Lung (tissue), 12 donors: ENCODE measurements around the gene PARD6B. TPM values are rescaled to one million over a fixed set of nuclear protein-coding genes. Genes with fewer than 3 reads are reported as not detected.

ENCODE experiments used
- ATAC-seq: fragments of 200-7000 bp; cut with Tn5 transposase; one replicate; pipeline ENCODE4 v1.9.1; 2020; ENCODE audit warnings: moderate number of reproducible peaks; ENCODE audit not compliant: insufficient read depth, low FRiP score
- DNase-seq, 3 donors: peaks; one replicate each; pipeline ENCODE4 v3.0.0-alpha.2; 2013 to 2017
- H3K27ac ChIP-seq, 2 donors: one replicate each; pipeline ENCODE4 v1.5.1; 2013; ENCODE audit warnings: mild to moderate bottlenecking in 2 of 2, moderate library complexity in 2 of 2, control low read depth in 1 of 2, inconsistent platforms in 1 of 2, low read depth in 1 of 2, low read length in 1 of 2
- H3K27me3 ChIP-seq, 3 donors: one replicate each; pipeline ENCODE4 v1.5.1; 2013; ENCODE audit warnings: low read length in 2 of 3; ENCODE audit not compliant: control insufficient read depth in 3 of 3, insufficient read depth in 3 of 3
- H3K36me3 ChIP-seq, 4 donors: one replicate each; pipeline ENCODE4 v1.5.1; 2013; ENCODE audit warnings: low read length in 4 of 4, mild to moderate bottlenecking in 1 of 4, moderate library complexity in 1 of 4; ENCODE audit not compliant: control insufficient read depth in 4 of 4, insufficient read depth in 4 of 4
- H3K4me1 ChIP-seq, 5 donors: one replicate each; pipeline ENCODE4 v1.5.1; 2013; ENCODE audit warnings: low read length in 5 of 5, mild to moderate bottlenecking in 2 of 5, moderate library complexity in 1 of 5; ENCODE audit not compliant: control insufficient read depth in 5 of 5, insufficient read depth in 5 of 5
- H3K4me3 ChIP-seq: one replicate; pipeline ENCODE4 v1.5.1; 2013; ENCODE audit warnings: mild to moderate bottlenecking, control low read depth, moderate library complexity
- H3K9ac ChIP-seq, 2 donors: one replicate each; pipeline ENCODE4 v1.5.1; 2013; ENCODE audit warnings: low read length in 2 of 2, control low read depth in 1 of 2; ENCODE audit not compliant: insufficient read depth in 1 of 2
- H3K9me3 ChIP-seq, 4 donors: one replicate each; pipeline ENCODE4 v1.5.1; 2013; ENCODE audit warnings: low read length in 3 of 4, mild to moderate bottlenecking in 1 of 4, moderate library complexity in 1 of 4; ENCODE audit not compliant: control insufficient read depth in 4 of 4, insufficient read depth in 3 of 4
- WGBS, 2 donors: extraction: QIAGEN DNeasy Blood & Tissue Kit; methylation state at CpG; one replicate each; pipeline ENCODE4 v1.1.7; 2013; 5-methylcytosine and 5-hydroxymethylcytosine counted together
- polyA plus RNA-seq, 2 donors: library from polyadenylated mRNA; stranded (reverse); fragments of 200-250 nt; gene quantifications; one replicate each; pipeline ENCODE4 v1.2.1, GENCODE V29; 2013
- total RNA-seq, 2 donors: library from RNA; depleted of rRNA in 1 of 2; stranded (reverse); fragments of >200 nt in 1 of 2; gene quantifications; one replicate each; pipeline ENCODE4 v1.2.1, GENCODE V29; 2014 to 2021
- TF ChIP-seq, protein P1 (sequence below): IDR thresholded peaks from 2 replicates; pipeline ENCODE4 v1.5.1; 2012; ENCODE audit warnings: mild to moderate bottlenecking; ENCODE audit errors: control extremely low read depth, extremely low read depth
- donor health status: control.
- donor health status: control.
- donor health status: Bipolar disorder and iron deficiency.
- donor health status: healthy.
- donor health status: DM: yes; HTN: yes; CAD: no.

PARD6B gene
- total and polyA plus RNA-seq, 4 donors = 2.0 to 41.8 (median 25.8) TPM

DNA sequence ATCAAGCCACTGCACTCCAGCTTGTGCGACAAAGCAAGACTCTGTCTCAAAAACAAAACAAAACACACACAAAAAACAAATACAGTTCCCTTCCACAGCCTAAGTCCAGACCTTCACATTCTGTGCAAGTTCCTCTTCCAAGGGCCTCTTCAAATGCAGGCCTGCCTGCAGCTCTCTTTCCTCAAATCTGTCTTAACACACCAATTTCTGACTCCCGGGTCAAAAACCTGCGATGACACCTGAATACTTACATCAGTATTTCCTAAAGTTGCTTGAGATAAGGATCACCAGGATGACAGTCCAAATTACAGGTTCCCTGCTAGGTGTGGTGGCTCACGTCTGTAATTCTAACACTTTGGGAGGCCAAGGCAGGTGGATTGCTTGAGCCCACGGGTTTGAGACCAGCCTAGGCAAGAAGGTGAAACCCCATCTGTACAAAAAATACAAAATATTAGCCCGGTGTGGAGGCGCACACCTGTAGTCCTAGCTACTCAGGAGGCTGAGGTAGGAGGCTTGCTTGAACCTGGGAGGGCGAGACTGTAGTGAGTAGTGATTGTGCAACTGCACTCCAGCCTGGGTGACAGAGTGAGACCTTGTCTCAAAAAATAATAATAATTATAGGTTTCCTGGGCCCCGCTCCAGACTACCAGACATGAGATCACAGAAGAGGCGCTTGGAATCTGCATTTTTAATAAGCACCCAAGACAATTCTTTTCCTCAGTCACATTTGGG, 8.8 kb upstream of the PARD6B start:
- no peaks in the 10 kb centered on the region for H3K36me3 ChIP-seq
- H3K9ac ChIP-seq = no peak overlapping the region
- H3K9me3 ChIP-seq = no peaks in the 10 kb centered on the region
- WGBS, 2 donors = 86 to 87% methylated on average over 10 of the region's 10 CpGs
- H3K4me3 ChIP-seq = no peak overlapping the region
- no peaks in the 10 kb centered on the region for H3K27me3 ChIP-seq
- TF ChIP-seq, protein P1, sequence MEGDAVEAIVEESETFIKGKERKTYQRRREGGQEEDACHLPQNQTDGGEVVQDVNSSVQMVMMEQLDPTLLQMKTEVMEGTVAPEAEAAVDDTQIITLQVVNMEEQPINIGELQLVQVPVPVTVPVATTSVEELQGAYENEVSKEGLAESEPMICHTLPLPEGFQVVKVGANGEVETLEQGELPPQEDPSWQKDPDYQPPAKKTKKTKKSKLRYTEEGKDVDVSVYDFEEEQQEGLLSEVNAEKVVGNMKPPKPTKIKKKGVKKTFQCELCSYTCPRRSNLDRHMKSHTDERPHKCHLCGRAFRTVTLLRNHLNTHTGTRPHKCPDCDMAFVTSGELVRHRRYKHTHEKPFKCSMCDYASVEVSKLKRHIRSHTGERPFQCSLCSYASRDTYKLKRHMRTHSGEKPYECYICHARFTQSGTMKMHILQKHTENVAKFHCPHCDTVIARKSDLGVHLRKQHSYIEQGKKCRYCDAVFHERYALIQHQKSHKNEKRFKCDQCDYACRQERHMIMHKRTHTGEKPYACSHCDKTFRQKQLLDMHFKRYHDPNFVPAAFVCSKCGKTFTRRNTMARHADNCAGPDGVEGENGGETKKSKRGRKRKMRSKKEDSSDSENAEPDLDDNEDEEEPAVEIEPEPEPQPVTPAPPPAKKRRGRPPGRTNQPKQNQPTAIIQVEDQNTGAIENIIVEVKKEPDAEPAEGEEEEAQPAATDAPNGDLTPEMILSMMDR = no peak
- ATAC-seq = no peak
- no peak for DNase-seq
- H3K27ac ChIP-seq = peak overlapping the region in 1 of 2 donors; percentile 82
- peaks cover 0 to 16% (median 4%) of the 10 kb centered on the region in 5 donors for H3K4me1 ChIP-seq

- no peaks in the 10 kb centered on the region for H3K36me3 ChIP-seq
- H3K27me3 ChIP-seq = no peaks in the 10 kb centered on the region
- peak overlapping the region in 1 of 2 donors; percentile 85 for H3K27ac ChIP-seq
- peaks cover 0 to 16% (median 4%) of the 10 kb centered on the region in 5 donors for H3K4me1 ChIP-seq
- 89 to 98% methylated on average over 9 of the region's 9 CpGs for WGBS, 2 donors
- ATAC-seq = no peak
- H3K4me3 ChIP-seq = no peak overlapping the region
- no peaks in the 10 kb centered on the region for H3K9me3 ChIP-seq
- TF ChIP-seq, protein P1 = no peak
- no peak overlapping the region for H3K9ac ChIP-seq
- no peak for DNase-seq
These were observed 7.7 kb upstream of the PARD6B start for GRCh38 chr20:50723672-50724071.

DNA sequence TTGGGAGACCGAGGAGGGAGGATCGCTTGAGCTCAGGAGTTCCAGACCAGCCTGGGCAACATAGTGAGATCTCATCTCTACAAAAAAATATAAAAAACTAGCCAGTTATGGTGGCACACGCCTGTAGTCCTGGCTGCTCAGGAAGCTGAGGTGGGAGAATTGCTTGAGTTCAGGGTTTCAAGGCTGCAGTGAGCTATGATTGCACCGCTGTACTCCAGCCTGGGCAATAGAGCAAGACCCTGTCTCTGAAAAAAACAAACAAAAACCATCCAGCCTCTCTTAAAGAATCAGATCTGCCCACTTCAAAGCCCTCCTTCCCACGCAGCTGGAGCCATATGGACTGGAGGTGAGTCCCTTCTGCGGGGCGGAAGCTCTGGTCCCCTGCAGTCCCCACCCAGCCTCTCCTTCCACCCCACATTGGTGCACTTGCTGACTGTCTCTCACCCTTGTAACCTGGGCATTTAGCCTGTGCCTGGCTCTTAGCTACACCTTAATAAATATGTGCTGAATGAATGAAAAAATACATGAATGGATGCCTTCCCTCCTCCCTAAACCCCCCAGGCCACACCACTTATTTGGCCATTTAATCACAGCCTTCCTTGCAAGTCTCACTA, 7.2 kb upstream of the PARD6B start:
- ATAC-seq (no peak), DNase-seq (no peak)
- WGBS, 2 donors = 87 to 90% methylated on average over 7 of the region's 7 CpGs
- Histone ChIP-seq H3K9me3 (no peaks in the 10 kb centered on the region), H3K4me1 (peaks cover 0 to 16% (median 6%) of the 10 kb centered on the region in 5 donors), H3K27ac (peak overlapping the region in 1 of 2 donors; percentile 85), H3K27me3 (no peaks in the 10 kb centered on the region), H3K4me3 (no peak overlapping the region), H3K9ac (no peak overlapping the region), H3K36me3 (no peaks in the 10 kb centered on the region)
- TF ChIP-seq, protein P1 = no peak
